NB4 (cell line): ENCODE results near the gene ADPRH.

ENCODE experiments used
- MYC ChIP-seq: IDR thresholded peaks from 2 replicates; pipeline ENCODE4 v1.6.1; 2011; ENCODE audit warnings: low read depth, low read length
- POLR2A ChIP-seq: IDR thresholded peaks from 2 replicates; pipeline ENCODE4 v1.6.1; 2011; ENCODE audit warnings: mild to moderate bottlenecking; ENCODE audit not compliant: insufficient read length; ENCODE audit errors: extremely low read depth
- TF ChIP-seq, protein P1 (sequence below): IDR thresholded peaks from one replicate; pipeline ENCODE4 v1.5.1; 2012; ENCODE audit warnings: low read depth, low read length
- TF ChIP-seq, protein P2 (sequence below): IDR thresholded peaks from 2 replicates; pipeline ENCODE4 v1.6.1; 2011; ENCODE audit warnings: low read depth, low read length

GRCh38 chr3:119571688-119572087 is 7.6 kb upstream of the ADPRH start:
- TF ChIP-seq, protein P1, sequence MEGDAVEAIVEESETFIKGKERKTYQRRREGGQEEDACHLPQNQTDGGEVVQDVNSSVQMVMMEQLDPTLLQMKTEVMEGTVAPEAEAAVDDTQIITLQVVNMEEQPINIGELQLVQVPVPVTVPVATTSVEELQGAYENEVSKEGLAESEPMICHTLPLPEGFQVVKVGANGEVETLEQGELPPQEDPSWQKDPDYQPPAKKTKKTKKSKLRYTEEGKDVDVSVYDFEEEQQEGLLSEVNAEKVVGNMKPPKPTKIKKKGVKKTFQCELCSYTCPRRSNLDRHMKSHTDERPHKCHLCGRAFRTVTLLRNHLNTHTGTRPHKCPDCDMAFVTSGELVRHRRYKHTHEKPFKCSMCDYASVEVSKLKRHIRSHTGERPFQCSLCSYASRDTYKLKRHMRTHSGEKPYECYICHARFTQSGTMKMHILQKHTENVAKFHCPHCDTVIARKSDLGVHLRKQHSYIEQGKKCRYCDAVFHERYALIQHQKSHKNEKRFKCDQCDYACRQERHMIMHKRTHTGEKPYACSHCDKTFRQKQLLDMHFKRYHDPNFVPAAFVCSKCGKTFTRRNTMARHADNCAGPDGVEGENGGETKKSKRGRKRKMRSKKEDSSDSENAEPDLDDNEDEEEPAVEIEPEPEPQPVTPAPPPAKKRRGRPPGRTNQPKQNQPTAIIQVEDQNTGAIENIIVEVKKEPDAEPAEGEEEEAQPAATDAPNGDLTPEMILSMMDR, result no peak
- TF ChIP-seq POLR2A (no peak), MYC (no peak)
- TF ChIP-seq, protein P2, sequence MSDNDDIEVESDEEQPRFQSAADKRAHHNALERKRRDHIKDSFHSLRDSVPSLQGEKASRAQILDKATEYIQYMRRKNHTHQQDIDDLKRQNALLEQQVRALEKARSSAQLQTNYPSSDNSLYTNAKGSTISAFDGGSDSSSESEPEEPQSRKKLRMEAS, result no peak
